Kidney (tissue), 14 donors: Measurements from ENCODE around the gene NKAPD1. TPM values are rescaled to one million over a fixed set of nuclear protein-coding genes. Genes with fewer than 3 reads are reported as not detected.

Experiments
- DNase-seq, 5 donors: peaks; one replicate each; pipeline ENCODE4 v3.0.0-alpha.2; 2013 to 2020
- FAIRE-seq: peaks from 2 replicates; lab custom pipeline; 2012; peaks lifted over from hg19 to GRCh38; lab: Jason Lieb, UNC
- H3K27ac ChIP-seq, 2 donors: one replicate each; pipeline ENCODE4 v1.7.0; 2013; ENCODE audit warnings: low read depth in 2 of 2, low read length in 2 of 2, inconsistent platforms in 1 of 2
- H3K27me3 ChIP-seq: one replicate; pipeline ENCODE4 v1.7.1; 2013; ENCODE audit warnings: low read length, inconsistent platforms; ENCODE audit not compliant: control insufficient read depth, insufficient read depth
- H3K36me3 ChIP-seq, 3 donors: one replicate each; pipeline versions ENCODE4 v1.7.0 to v1.7.1; 2013; ENCODE audit warnings: low read length in 3 of 3, control low read depth in 1 of 3, inconsistent platforms in 1 of 3; ENCODE audit not compliant: insufficient read depth in 3 of 3, control insufficient read depth in 2 of 3
- H3K4me1 ChIP-seq, 3 donors: one replicate each; pipeline versions ENCODE4 v1.7.0 to v1.7.1; 2013; ENCODE audit warnings: low read length in 3 of 3, inconsistent platforms in 1 of 3, low read depth in 1 of 3; ENCODE audit not compliant: control insufficient read depth in 2 of 3, insufficient read depth in 2 of 3
- H3K4me3 ChIP-seq, 3 donors: one replicate each; pipeline versions ENCODE4 v1.7.0 to v1.8.1; 2013; ENCODE audit warnings: low read length in 3 of 3, control low read depth in 1 of 3, inconsistent platforms in 1 of 3
- H3K9ac ChIP-seq, 3 donors: one replicate each; pipeline versions ENCODE4 v1.7.0 to v1.7.1; 2013; ENCODE audit warnings: low read length in 3 of 3, control low read depth in 1 of 3, inconsistent platforms in 1 of 3
- H3K9me3 ChIP-seq, 3 donors: one replicate each; pipeline versions ENCODE4 v1.7.0 to v1.7.1; 2013; ENCODE audit warnings: low read length in 3 of 3, control low read depth in 1 of 3, inconsistent platforms in 1 of 3; ENCODE audit not compliant: control insufficient read depth in 2 of 3, insufficient read depth in 1 of 3
- intact Hi-C: fragments of 100-400 bp; cut with DNase I; formaldehyde crosslinking; loops from one replicate; pipeline ENCODE4 v1.11.1; 2022
- polyA plus RNA-seq: library from polyadenylated mRNA; stranded (reverse); fragments of 350-450 nt; fragmentation: Illumina TruSeq; extraction: RNeasy Lipid Tissue Mini Kit (QIAGEN cat#74804); gene quantifications from one replicate; pipeline ENCODE4 v1.2.3, GENCODE V29; 2014; ENCODE audit warnings: low read depth, low replicate concordance; ENCODE audit not compliant: insufficient read depth
- total RNA-seq: library from RNA; stranded (reverse); fragmentation: NEBNext Ultra II Directional; extraction: Animal tissue kit (Norgen Biotek cat#: 25700); gene quantifications from one replicate; pipeline ENCODE4 v1.2.1, GENCODE V29; 2021
- TF ChIP-seq, protein P1 (sequence below): IDR thresholded peaks from 3 replicates; pipeline ENCODE4 v1.5.1; 2012; ENCODE audit warnings: mild to moderate bottlenecking, moderate library complexity, borderline replicate concordance; ENCODE audit not compliant: insufficient read depth; ENCODE audit errors: extremely low read depth
- donor health status: control.
- donor health status: control.
- donor health status: control.
- donor health status: control.
- donor health status: control.
- donor health status: DM: yes; HTN: yes; CAD: no.
- donor health status: Normal renal cell carcinoma (clear cell type).

Gene NKAPD1
- total and polyA plus RNA-seq, 2 donors from 2014 or later, result 14.3 to 21.5 TPM

DNA sequence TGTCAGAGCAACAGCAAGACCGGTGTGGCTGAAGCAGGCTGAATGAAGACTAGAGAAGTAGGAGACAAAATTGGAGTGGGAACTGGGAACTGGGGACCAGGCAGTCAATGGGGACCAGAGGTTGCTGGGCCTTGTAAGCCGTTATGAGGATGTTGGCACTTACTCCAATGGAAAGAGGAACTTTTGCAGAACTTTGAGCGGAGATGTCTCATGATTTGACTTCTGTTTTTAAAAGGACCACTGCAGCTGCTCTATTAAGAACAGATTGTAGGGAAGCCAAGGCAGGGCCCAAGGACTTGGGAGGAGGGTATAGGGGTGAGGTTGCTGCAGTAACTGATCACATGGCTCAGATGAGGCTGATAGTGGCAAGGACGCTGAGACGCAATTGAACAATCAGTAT, 55.6 kb downstream of the NKAPD1 start:
- Histone ChIP-seq H3K27me3 (no peaks in the 10 kb centered on the region), H3K4me3 (no peak overlapping the region), H3K27ac (no peak overlapping the region), H3K9ac (no peak overlapping the region), H3K36me3 (no peaks in the 10 kb centered on the region), H3K9me3 (no peaks in the 10 kb centered on the region), H3K4me1 (peaks cover 0 to 5% (median 0%) of the 10 kb centered on the region in 3 donors)
- DNase-seq (no peak), FAIRE-seq (no peak)
- TF ChIP-seq, protein P1, sequence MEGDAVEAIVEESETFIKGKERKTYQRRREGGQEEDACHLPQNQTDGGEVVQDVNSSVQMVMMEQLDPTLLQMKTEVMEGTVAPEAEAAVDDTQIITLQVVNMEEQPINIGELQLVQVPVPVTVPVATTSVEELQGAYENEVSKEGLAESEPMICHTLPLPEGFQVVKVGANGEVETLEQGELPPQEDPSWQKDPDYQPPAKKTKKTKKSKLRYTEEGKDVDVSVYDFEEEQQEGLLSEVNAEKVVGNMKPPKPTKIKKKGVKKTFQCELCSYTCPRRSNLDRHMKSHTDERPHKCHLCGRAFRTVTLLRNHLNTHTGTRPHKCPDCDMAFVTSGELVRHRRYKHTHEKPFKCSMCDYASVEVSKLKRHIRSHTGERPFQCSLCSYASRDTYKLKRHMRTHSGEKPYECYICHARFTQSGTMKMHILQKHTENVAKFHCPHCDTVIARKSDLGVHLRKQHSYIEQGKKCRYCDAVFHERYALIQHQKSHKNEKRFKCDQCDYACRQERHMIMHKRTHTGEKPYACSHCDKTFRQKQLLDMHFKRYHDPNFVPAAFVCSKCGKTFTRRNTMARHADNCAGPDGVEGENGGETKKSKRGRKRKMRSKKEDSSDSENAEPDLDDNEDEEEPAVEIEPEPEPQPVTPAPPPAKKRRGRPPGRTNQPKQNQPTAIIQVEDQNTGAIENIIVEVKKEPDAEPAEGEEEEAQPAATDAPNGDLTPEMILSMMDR, result no peak
- intact Hi-C loops, result no loop called here

DNA sequence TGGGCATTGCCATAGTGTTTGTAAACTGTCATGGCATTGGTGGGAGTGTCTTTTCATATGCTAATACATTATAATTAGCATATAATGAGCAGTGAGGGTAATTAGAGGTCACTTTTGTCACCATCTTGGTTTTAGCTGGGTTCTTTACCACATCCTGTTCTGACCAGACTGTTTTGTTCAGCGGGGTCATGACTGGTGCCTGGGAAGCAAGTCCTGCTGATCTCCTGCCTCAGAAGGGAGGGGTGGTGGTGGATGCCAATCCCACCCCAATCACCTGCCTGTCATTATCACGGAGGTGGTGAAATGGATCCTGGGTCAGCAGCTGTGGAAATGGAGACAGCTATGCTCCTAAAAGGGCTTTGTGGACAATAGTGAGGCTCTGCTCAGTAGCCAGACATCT, 58.6 kb downstream of the NKAPD1 start:
- Histone ChIP-seq H3K9ac (no peak overlapping the region), H3K27me3 (no peaks in the 10 kb centered on the region), H3K36me3 (no peaks in the 10 kb centered on the region), H3K4me3 (no peak overlapping the region), H3K9me3 (no peaks in the 10 kb centered on the region), H3K27ac (no peak overlapping the region), H3K4me1 (peaks cover 0 to 5% (median 0%) of the 10 kb centered on the region in 3 donors)
- intact Hi-C loops, result no loop called here
- TF ChIP-seq, protein P1, result no peak
- DNase-seq, result no peak
- no peak for FAIRE-seq

DNA sequence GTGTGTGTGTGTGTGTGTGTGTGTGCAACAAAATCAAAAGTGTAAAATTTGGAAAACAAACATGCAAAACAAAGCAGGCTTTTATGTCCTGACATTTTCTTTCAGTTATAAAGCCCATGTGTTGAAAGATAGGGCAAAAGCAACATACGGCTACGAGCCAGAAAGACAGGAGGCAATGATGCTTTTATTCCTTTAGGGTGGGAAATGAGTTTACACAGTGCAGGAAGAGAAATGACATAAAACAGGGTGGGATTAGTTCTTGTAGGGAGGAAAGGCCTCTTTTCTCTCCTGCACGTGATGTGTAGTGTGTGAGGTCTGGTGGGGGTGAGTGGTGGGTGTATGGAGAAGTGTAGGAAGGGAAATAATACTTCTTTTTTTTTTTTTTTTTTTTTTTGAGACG, 60.4 kb downstream of the NKAPD1 start:
- intact Hi-C loops, result no loop called here
- no peak for FAIRE-seq

More for the DNA sequence above, 60.4 kb downstream of the NKAPD1 start:
- Histone ChIP-seq H3K27me3 (no peaks in the 10 kb centered on the region), H3K36me3 (no peaks in the 10 kb centered on the region), H3K9ac (no peak overlapping the region), H3K4me1 (no peaks in the 10 kb centered on the region), H3K27ac (no peak overlapping the region), H3K4me3 (no peak overlapping the region), H3K9me3 (no peaks in the 10 kb centered on the region)
- DNase-seq, result no peak
- TF ChIP-seq, protein P1, result no peak

Other genes starting within 250 kb of the NKAPD1 start
- 27.8 TPM for gene ALG9, start 202.7 kb upstream of the NKAPD1 start, total RNA-seq
- gene ALG9, start 202.7 kb upstream of the NKAPD1 start, polyA plus RNA-seq, result 30.0 TPM
- gene FDXACB1, start 195.1 kb upstream of the NKAPD1 start, total RNA-seq, result 2.6 TPM
- 1.5 TPM for gene FDXACB1, start 195.1 kb upstream of the NKAPD1 start, polyA plus RNA-seq
- gene CFAP68, start 194.8 kb upstream of the NKAPD1 start, total RNA-seq, result 29.5 TPM
- 93.7 TPM for gene CFAP68, start 194.8 kb upstream of the NKAPD1 start, polyA plus RNA-seq
- 1,312 TPM for gene CRYAB, start 162.5 kb upstream of the NKAPD1 start, total RNA-seq
- gene CRYAB, start 162.5 kb upstream of the NKAPD1 start, polyA plus RNA-seq, result 1,857 TPM
- gene HSPB2, start 161.6 kb upstream of the NKAPD1 start, total RNA-seq, result 4.4 TPM
- gene HSPB2, start 161.6 kb upstream of the NKAPD1 start, polyA plus RNA-seq, result 15.7 TPM
- 27.8 TPM for gene C11orf52, start 155.4 kb upstream of the NKAPD1 start, total RNA-seq
- 103 TPM for gene C11orf52, start 155.4 kb upstream of the NKAPD1 start, polyA plus RNA-seq
- 29.5 TPM for gene DIXDC1, start 137.0 kb upstream of the NKAPD1 start, total RNA-seq
- 7.3 TPM for gene DIXDC1, start 137.0 kb upstream of the NKAPD1 start, polyA plus RNA-seq
- gene DLAT, start 48.9 kb upstream of the NKAPD1 start, total RNA-seq, result 33.1 TPM
- gene DLAT, start 48.9 kb upstream of the NKAPD1 start, polyA plus RNA-seq, result 27.5 TPM
- gene PIH1D2, start 282 bp upstream of the NKAPD1 start, total RNA-seq, result 7.5 TPM
- 6.6 TPM for gene PIH1D2, start 282 bp upstream of the NKAPD1 start, polyA plus RNA-seq
- 51.3 TPM for gene TIMM8B, start 12.5 kb downstream of the NKAPD1 start, total RNA-seq
- gene TIMM8B, start 12.5 kb downstream of the NKAPD1 start, polyA plus RNA-seq, result 167 TPM
- gene SDHD, start 12.6 kb downstream of the NKAPD1 start, total RNA-seq, result 111 TPM
- 288 TPM for gene SDHD, start 12.6 kb downstream of the NKAPD1 start, polyA plus RNA-seq
- 25.2 TPM for gene IL18, start 89.8 kb downstream of the NKAPD1 start, total RNA-seq
- gene IL18, start 89.8 kb downstream of the NKAPD1 start, polyA plus RNA-seq, result 37.4 TPM
- not detected for gene TEX12, start 93.1 kb downstream of the NKAPD1 start, total RNA-seq
- not detected for gene TEX12, start 93.1 kb downstream of the NKAPD1 start, polyA plus RNA-seq
- 9.6 TPM for gene BCO2, start 101.2 kb downstream of the NKAPD1 start, total RNA-seq
- 6.9 TPM for gene BCO2, start 101.2 kb downstream of the NKAPD1 start, polyA plus RNA-seq
- 40.6 TPM for gene PTS, start 152.1 kb downstream of the NKAPD1 start, total RNA-seq
- 76.4 TPM for gene PTS, start 152.1 kb downstream of the NKAPD1 start, polyA plus RNA-seq
- not detected for gene PLET1, start 186.6 kb downstream of the NKAPD1 start, total RNA-seq
- not detected for gene PLET1, start 186.6 kb downstream of the NKAPD1 start, polyA plus RNA-seq